Activated naive CD4-positive, alpha-beta T cell treated with anti-CD3 and anti-CD28 coated beads, Interleukin-2, amount 10 ng/mL, durations not matched to agents 7 days and 5 days (primary cell): ENCODE measurements around the gene PLPP1.
A peak's percentile ranks its signal among the peaks of the same experiment; 100 is the strongest.

Source experiments
- CTCF ChIA-PET: fragments of 350-600 bp; sonication (Branson Sonifier 250); formaldehyde crosslinking; loops from one replicate; lab custom pipeline; 2021; ENCODE audit warnings: antibody characterized with exemption; lab: Charles Lee
- DNase-seq: peaks from one replicate; pipeline ENCODE4 v3.0.0-alpha.2; 2020
- H3K27ac Mint-ChIP-seq: one replicate; pipeline ENCODE4 v1.8.0; 2021; ENCODE audit warnings: mild to moderate bottlenecking, moderate library complexity, mixed read lengths
- H3K27me3 Mint-ChIP-seq: one replicate; pipeline ENCODE4 v1.8.0; 2021; ENCODE audit warnings: mild to moderate bottlenecking, mixed read lengths
- H3K36me3 Mint-ChIP-seq: one replicate; pipeline ENCODE4 v1.8.0; 2021; ENCODE audit warnings: mixed read lengths
- H3K4me1 Mint-ChIP-seq: one replicate; pipeline ENCODE4 v1.8.0; 2021; ENCODE audit warnings: mixed read lengths
- H3K4me3 Mint-ChIP-seq: one replicate; pipeline ENCODE4 v1.8.0; 2021; ENCODE audit warnings: mild to moderate bottlenecking, moderate library complexity, mixed read lengths
- H3K9me3 Mint-ChIP-seq: one replicate; pipeline ENCODE4 v1.8.0; 2021; ENCODE audit warnings: mixed read lengths

Gene PLPP1

DNA sequence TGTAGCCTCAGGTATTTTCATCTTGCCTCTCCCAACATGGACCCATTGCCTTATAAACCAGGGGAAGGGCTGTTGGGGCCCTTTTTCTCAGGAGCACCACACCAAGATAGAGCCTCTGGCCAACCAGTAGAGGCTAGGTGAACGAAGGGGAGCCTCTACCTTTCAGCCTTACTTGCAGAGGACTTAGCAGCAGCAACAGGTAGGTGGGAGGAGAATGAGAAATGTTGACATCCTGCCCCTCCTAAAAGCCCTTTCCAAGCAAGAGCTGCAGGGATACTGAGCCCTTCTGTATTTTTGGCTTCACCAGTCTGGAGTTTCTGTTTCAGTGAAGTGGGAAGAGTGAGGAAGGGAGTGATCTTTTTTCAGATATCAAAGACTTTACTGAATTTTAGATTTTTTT lies 149.5 kb downstream of the PLPP1 start:
- H3K9me3 Mint-ChIP-seq: peaks cover 7% of the 10 kb centered on the region
- peaks cover 67% of the 10 kb centered on the region for H3K36me3 Mint-ChIP-seq
- CTCF ChIA-PET: no interaction called here
- H3K4me3 Mint-ChIP-seq: no peak overlapping the region
- H3K4me1 Mint-ChIP-seq: peaks cover 17% of the 10 kb centered on the region
- no peak overlapping the region for H3K27ac Mint-ChIP-seq
- no peaks in the 10 kb centered on the region for H3K27me3 Mint-ChIP-seq
- no peak for DNase-seq

DNA sequence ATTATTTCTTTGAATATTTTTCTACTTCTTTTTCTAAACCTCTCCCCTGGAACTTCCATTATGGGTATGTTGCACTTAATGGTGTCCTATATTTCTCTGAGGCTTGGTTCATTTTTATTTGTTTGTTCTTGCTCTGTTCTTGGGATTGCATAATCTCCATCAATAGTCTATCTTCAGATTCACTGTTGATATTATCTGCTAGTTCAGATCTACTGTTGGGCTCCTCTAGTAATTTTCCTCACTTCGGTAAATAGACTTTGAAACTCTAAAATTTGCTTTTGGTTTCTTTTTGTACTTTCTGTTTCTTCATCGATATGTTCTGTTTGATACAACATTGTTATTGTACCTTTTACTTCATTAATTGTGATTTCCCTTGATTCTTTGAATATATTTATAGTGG lies 150.7 kb downstream of the PLPP1 start:
- H3K4me3 Mint-ChIP-seq: no peak overlapping the region
- H3K36me3 Mint-ChIP-seq: peaks cover 69% of the 10 kb centered on the region
- no peaks in the 10 kb centered on the region for H3K27me3 Mint-ChIP-seq
- H3K9me3 Mint-ChIP-seq: peaks cover 7% of the 10 kb centered on the region
- CTCF ChIA-PET: no interaction called here
- peak overlapping the region; percentile 55 for H3K27ac Mint-ChIP-seq
- DNase-seq: no peak
- peaks cover 17% of the 10 kb centered on the region for H3K4me1 Mint-ChIP-seq

DNA sequence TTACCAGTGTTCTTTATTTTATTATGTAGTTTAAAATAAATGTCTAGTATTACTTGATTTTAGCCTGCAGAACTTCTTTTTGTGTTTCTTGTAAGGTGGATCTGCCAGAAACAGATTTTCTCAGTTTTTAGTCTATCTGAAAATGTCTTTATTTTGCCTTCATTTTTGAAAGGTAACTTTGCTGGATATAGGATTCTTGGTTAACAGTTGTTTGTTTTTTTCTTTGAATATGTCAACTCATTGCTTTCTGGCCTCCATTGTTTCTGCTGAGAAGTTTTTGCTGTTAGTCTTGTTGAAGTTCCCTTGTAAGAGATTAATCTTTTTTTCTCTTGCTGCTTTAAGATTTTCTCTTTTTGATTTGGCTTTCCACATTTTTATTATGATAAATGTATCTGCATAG lies 151.5 kb downstream of the PLPP1 start:
- CTCF ChIA-PET: interaction anchor here (0.8 kb wide), 1 partner anchor 32 kb away, joined by 3 read pairs; no protein-coding TSS in a partner anchor
- Mint-ChIP-seq H3K27ac (no peak overlapping the region), H3K9me3 (peaks cover 7% of the 10 kb centered on the region), H3K27me3 (no peaks in the 10 kb centered on the region), H3K36me3 (peaks cover 66% of the 10 kb centered on the region), H3K4me3 (no peak overlapping the region), H3K4me1 (peaks cover 17% of the 10 kb centered on the region)
- no peak for DNase-seq

DNA sequence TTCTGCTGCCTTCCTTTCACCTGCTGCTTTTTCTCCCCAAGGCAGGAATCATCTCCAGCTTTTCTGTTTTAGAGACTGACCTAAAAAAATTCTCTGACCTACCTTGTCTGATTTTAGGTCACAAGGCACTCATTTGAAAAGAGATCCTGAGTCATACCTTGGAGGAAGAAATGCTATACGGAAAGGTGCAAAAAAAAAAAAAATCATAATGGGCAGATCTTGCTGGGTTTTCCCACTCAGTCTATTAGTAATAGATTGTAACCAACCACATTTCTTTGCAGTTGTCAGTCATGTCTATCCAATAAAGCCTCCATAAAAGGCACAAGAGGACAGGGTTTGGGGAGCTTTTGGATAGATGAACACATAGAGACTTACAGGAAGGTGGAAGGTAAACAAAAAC lies 157.0 kb downstream of the PLPP1 start:
- H3K27ac Mint-ChIP-seq: no peak overlapping the region
- DNase-seq: no peak
- CTCF ChIA-PET: no interaction called here
- H3K9me3 Mint-ChIP-seq: peaks cover 8% of the 10 kb centered on the region
- peaks cover 61% of the 10 kb centered on the region for H3K36me3 Mint-ChIP-seq
- H3K27me3 Mint-ChIP-seq: no peaks in the 10 kb centered on the region
- H3K4me1 Mint-ChIP-seq: no peaks in the 10 kb centered on the region
- H3K4me3 Mint-ChIP-seq: no peak overlapping the region
